ENCODE data around the gene CLASRP. TPM values are rescaled to one million over a fixed set of nuclear protein-coding genes. Genes with fewer than 3 reads are reported as not detected.
A peak's percentile ranks its signal among the peaks of the same experiment; 100 is the strongest.

Gene CLASRP
- total and polyA plus RNA-seq, 2 donors (not counting 1 experiment from before 2014, with no cell fraction given), result 12.1 to 15.7 TPM

- H3K4me1 ChIP-seq (ENCODE audit: control insufficient read depth, extremely low read depth, insufficient read depth, low read length), result peaks cover 42% of the 10 kb centered on the region
- H4K20me1 ChIP-seq (ENCODE audit: control insufficient read depth, extremely low read depth, insufficient read depth, low read length), result no peaks in the 10 kb centered on the region
- H3K36me3 ChIP-seq (ENCODE audit: control insufficient read depth, insufficient read depth, low read length), result no peaks in the 10 kb centered on the region
- no peak for TF ChIP-seq CTCF (conservative IDR thresholded peaks at IDR 0.05 in 1 of 2, IDR thresholded peaks at IDR 0.05 in 1 of 2; ENCODE audit: low read depth in 1 of 2, low read length in 2 of 2)
- no peak for TF ChIP-seq EZH2 (IDR thresholded peaks at IDR 0.05; ENCODE audit: low read length, missing control alignments)
- H3K79me2 ChIP-seq (ENCODE audit: control insufficient read depth, insufficient read depth, low read length), result peaks cover 98% of the 10 kb centered on the region
- H3K9me3 ChIP-seq (ENCODE audit: control insufficient read depth, insufficient read depth, low read depth, low read length), result no peaks in the 10 kb centered on the region
- H3K27me3 ChIP-seq (ENCODE audit: control insufficient read depth, insufficient read depth, low read length), result no peaks in the 10 kb centered on the region
- H3K27ac ChIP-seq (ENCODE audit: insufficient read depth, low read length), result peak overlapping the region; percentile 53
- DNase-seq (ENCODE audit: low read depth in 2 of 2), result peak; percentile 33 to 39
- H3K9ac ChIP-seq (ENCODE audit: insufficient read depth, low read length), result no peak overlapping the region
- no peak overlapping the region for H3K4me2 ChIP-seq (ENCODE audit: extremely low read depth, insufficient read depth, low read length)
- H2AFZ ChIP-seq (ENCODE audit: low read length), result no peak overlapping the region
- H3K4me3 ChIP-seq (replicated peaks in 1 of 4; ENCODE audit: control extremely low read depth in 1 of 4, insufficient read depth in 1 of 4, low read depth in 3 of 4, low read length in 4 of 4), result no peak overlapping the region
Observed at GRCh38 chr19:45100846-45101252, 62.0 kb downstream of the CLASRP start.

- Histone ChIP-seq H3K27ac (ENCODE audit: insufficient read depth, low read length) (no peak overlapping the region), H4K20me1 (ENCODE audit: control insufficient read depth, extremely low read depth, insufficient read depth, low read length) (no peaks in the 10 kb centered on the region), H3K79me2 (ENCODE audit: control insufficient read depth, insufficient read depth, low read length) (peaks cover 93% of the 10 kb centered on the region), H3K4me3 (replicated peaks in 1 of 4; ENCODE audit: control extremely low read depth in 1 of 4, insufficient read depth in 1 of 4, low read depth in 3 of 4, low read length in 4 of 4) (no peak overlapping the region), H3K36me3 (ENCODE audit: control insufficient read depth, insufficient read depth, low read length) (no peaks in the 10 kb centered on the region), H2AFZ (ENCODE audit: low read length) (no peak overlapping the region), H3K9me3 (ENCODE audit: control insufficient read depth, insufficient read depth, low read depth, low read length) (no peaks in the 10 kb centered on the region), H3K4me1 (ENCODE audit: control insufficient read depth, extremely low read depth, insufficient read depth, low read length) (peaks cover 42% of the 10 kb centered on the region), H3K9ac (ENCODE audit: insufficient read depth, low read length) (no peak overlapping the region), H3K4me2 (ENCODE audit: extremely low read depth, insufficient read depth, low read length) (no peak overlapping the region), H3K27me3 (ENCODE audit: control insufficient read depth, insufficient read depth, low read length) (no peaks in the 10 kb centered on the region)
- no peak for DNase-seq (ENCODE audit: low read depth in 2 of 2)
- TF ChIP-seq CTCF (conservative IDR thresholded peaks at IDR 0.05 in 1 of 2, IDR thresholded peaks at IDR 0.05 in 1 of 2; ENCODE audit: low read depth in 1 of 2, low read length in 2 of 2), result no peak
- no peak for TF ChIP-seq EZH2 (IDR thresholded peaks at IDR 0.05; ENCODE audit: low read length, missing control alignments)
Observed at GRCh38 chr19:45101806-45102205, 63.0 kb downstream of the CLASRP start.

GRCh38 chr19:45102481-45102880, 63.6 kb downstream of the CLASRP start:
- H3K36me3 ChIP-seq (ENCODE audit: control insufficient read depth, insufficient read depth, low read length), result no peaks in the 10 kb centered on the region
- no peak for TF ChIP-seq EZH2 (IDR thresholded peaks at IDR 0.05; ENCODE audit: low read length, missing control alignments)
- TF ChIP-seq CTCF (conservative IDR thresholded peaks at IDR 0.05 in 1 of 2, IDR thresholded peaks at IDR 0.05 in 1 of 2; ENCODE audit: low read depth in 1 of 2, low read length in 2 of 2), result no peak
- peaks cover 89% of the 10 kb centered on the region for H3K79me2 ChIP-seq (ENCODE audit: control insufficient read depth, insufficient read depth, low read length)
- no peaks in the 10 kb centered on the region for H4K20me1 ChIP-seq (ENCODE audit: control insufficient read depth, extremely low read depth, insufficient read depth, low read length)
- H3K4me2 ChIP-seq (ENCODE audit: extremely low read depth, insufficient read depth, low read length), result peak overlapping the region; percentile 63
- peaks cover 40% of the 10 kb centered on the region for H3K4me1 ChIP-seq (ENCODE audit: control insufficient read depth, extremely low read depth, insufficient read depth, low read length)
- no peaks in the 10 kb centered on the region for H3K9me3 ChIP-seq (ENCODE audit: control insufficient read depth, insufficient read depth, low read depth, low read length)
- H3K27me3 ChIP-seq (ENCODE audit: control insufficient read depth, insufficient read depth, low read length), result no peaks in the 10 kb centered on the region
- no peak overlapping the region for H3K9ac ChIP-seq (ENCODE audit: insufficient read depth, low read length)
- H3K27ac ChIP-seq (ENCODE audit: insufficient read depth, low read length), result no peak overlapping the region
- no peak for DNase-seq (ENCODE audit: low read depth in 2 of 2)
- H2AFZ ChIP-seq (ENCODE audit: low read length), result no peak overlapping the region
- H3K4me3 ChIP-seq (replicated peaks in 1 of 4; ENCODE audit: control extremely low read depth in 1 of 4, insufficient read depth in 1 of 4, low read depth in 3 of 4, low read length in 4 of 4), result no peak overlapping the region
